NCI-H510A treated with DMSO at 0.1 percent for 48 hours (cell line): ENCODE data around the gene MYLIP.
"Not testable (repeated sequence)": the region's sequence is repeated elsewhere in the genome, so short reads cannot be mapped to it uniquely, and the experiment has no call there.

Experiments
- DNase-seq: peaks from one replicate; lab custom pipeline; 2025; lab: John Stamatoyannopoulos, UW

MYLIP gene

DNA sequence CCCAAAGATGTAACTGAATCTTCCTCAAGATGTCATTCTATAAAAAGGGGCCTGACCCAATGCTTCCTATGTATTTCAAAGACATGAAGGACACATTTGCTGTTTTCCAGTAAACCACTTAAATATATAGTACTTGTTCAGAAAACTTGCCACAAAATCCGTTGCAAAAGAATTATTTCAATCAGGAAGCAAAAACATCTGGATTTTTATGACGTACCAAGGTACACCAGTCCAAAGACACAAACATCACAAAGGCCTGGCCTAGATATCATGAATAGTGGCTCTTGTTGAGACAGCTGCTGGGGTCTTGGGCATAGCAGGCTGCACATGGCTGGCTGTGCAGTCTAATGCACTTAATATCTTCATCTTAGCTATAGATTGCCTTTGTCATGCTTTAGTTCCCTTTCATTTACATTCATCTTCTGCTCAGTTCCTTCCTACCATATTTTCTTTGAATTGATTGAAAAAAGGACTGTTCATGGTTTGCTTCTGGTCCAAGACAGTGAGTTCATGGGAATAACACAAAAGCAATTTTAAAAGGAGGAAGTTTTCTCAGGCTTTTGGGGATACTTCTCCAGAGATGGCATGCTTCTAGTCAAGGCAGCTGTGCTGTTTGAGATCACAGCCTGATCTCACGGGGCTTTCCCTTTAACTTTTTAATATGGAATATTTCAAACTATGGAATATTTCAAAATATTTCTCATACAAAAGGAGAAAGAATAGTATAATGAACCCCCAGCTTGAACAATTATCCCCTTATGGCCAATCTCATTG lies 44.5 kb downstream of the MYLIP start:
- no peak for DNase-seq

DNA sequence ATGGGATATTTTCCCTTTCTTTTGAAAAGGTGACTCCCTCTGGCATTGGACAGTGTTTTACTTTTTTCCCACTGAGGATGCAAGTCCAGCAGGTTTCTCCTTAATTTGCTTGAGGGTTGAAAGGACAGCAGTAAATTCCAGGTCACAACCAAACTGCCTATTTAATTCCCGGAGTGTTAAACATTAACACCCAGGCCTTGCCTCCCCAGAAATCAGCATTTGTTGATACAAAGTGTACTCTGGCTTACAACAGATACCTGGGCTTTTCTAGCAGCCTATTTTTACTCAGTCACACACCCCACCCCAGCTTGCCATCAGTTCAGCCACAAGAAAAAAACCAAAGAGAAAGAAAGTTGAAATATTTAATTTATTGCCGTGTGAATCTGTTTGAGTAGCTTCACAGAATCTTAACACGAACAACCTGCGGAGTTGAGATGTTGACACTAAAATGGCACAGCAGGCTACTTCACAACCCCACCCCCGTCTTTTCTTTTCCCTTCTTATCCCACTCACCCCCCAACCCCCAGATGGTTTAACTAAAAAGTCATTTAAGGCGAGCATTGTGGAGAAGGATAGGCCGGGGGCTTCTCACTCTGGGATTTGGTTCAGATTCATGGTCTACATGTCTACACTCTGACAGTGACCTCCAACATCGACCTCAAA lies 45.7 kb downstream of the MYLIP start:
- DNase-seq: no peak

DNA sequence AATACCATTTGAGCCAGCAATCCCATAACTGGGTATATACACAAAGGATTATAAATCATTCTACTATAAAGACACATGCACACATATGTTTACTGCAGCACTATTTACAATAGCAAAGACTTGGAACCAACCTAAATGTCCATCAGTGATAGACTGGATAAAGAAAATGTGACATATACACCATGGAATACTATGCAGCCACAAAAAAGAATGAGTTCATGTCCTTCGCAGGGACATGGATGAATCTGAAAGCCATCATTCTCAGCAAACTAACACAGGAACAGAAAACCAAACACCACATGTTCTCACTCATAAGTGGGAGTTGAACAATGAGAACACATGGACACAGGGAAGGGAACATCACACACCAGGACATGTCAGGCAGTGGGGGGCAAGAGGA lies 47.7 kb downstream of the MYLIP start:
- not testable (repeated sequence) for DNase-seq

DNA sequence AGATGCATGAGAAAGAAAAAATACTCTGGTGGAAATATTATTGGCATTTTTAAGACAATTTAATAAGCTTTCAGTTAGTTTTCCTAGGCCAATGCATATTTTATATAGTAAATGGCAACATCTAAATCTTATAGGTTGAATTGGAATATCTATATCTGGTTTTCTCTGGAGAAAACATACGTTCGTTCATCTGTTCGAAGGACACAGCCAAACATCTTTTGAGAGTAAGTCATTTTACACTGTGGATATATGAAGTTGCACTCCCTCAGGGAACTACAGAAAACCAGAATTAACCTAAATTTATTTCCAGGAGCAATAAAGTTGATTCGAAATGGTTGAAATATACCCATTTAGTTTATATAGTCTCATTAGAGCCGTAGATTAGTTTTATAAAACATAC lies 49.0 kb downstream of the MYLIP start:
- DNase-seq: no peak

DNA sequence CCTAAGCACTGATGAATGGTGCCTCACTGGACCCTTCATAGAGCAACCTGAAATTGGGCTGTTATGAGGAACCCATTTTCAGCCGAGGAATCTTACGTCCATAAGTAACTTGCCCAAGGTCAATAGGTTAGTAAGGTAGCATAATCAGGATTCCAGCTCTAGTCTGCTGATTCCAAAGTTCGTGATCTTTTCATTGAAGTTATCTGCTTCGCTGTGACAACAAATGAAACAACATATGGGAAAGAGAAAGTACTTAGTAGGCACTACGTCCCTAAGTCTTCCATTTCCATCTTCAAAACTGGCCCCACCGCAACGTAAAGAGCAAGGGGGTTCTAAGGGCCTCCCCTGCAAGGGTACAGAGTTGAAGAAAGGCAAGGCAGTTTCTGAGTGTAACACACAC lies 49.5 kb downstream of the MYLIP start:
- DNase-seq: no peak

DNA sequence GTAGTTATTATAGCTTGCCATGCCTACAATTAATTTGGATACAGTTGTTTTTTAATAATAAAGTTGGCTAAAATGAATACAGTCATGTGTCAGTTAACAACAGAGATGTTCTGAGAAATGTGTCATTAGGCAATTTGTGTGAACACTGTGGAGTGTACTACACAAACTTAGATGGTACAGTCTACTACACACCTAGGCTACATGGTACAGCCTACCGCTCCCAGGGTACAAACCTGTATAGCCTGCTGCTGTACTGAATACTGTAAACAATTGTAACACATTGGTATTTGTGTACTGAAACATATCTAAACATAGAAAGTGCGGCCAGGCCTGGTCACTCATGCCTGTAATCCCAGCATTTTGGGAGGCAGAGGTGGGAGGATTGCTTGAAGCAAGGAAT lies 50.2 kb downstream of the MYLIP start:
- no peak for DNase-seq

DNA sequence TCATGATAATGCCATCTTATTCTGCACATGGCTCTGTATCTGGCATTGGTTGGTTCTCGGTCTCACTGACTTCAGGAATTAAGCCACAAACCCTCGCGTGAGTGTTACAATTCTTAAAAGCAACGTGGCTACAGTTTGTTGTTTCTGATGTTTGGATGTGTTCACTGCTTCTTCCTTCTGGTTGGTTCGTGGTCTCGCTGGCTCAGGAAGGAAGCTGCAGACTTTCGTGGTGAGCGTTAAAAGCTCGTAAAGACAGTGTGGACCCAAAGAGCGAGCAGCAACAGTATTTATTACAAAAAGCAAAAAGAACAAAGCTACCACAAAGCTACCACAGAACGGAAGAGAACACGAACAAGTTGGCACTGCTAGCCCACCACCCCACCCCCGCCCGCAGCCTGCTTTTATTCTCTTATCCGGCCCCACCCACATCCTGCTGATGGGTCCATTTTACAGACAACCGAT lies 51.1 kb downstream of the MYLIP start:
- no peak for DNase-seq

DNA sequence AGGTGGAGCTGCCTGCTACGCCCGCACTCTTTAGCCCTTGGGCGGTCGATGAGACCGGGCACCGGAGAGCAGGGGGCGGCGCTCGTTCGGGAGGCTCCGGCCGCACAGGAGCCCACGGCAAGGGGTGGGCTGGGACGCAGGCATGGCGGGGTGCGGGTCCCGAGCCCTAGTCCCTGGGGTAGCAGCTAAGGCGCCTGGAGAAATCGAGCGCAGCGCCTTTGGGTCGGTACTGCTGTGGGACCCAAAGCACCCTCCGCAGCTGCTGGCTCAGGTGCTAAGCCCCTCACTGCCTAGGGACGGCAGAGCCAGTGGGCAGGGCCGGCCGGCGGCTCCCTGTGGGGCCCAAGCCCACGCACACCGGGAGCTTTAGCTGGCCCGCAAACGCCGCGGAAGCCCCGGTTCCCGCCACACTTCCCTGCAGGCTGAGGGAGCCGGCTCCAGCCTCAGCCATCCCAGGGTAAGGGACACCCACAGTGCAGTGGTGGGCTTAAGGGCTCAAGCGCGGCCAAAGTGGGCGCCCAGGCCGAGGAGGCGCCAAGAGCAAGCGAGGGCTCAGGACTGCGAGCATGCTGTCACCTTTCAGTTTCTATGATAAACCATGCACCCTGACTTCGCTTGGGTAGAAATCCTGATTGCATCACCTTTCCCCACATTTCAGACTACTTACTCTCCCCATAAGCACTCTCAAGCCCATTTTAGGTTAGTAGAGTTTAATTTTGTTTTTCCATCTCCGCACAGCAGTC lies 52.0 kb downstream of the MYLIP start:
- no peak for DNase-seq

DNA sequence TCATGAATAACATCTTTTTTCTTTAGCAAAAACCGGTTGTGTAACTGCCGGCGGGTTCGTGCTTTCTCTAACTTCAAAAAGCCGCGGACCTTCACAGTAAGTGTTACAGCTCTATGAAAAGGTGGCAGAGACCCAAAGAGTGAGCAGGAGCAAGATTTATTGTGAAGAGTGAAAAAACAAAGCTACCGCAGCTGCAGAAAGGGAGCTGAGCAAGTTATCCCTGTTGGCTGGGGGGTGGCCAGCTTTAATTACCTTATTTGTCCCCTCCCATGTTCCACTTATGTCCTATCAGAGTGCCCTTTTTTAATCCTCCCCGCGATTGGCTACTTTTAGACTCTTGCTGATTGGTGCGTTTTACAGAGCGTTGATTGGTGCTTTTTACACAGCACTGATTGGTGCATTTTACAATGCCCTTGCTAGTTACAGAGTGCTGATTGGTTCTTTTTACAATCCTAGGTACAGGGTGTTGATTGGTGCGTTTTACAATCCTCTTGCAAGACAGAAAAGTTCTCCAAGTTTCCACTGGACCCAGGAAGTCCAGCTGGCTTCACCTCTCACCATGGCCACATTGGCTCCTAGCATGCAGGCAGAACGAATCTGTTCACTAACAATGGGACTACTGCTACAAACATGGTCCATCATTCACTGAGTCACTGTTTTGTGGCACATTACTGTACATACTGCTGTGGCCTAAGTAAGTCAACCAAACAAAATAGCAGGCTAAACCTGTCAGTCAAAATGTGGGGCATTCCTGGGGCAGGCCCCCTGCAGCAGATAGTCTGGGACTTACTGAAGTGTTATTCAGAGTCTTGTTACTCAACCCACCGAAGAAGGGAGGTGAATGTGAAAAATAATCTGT lies 52.8 kb downstream of the MYLIP start:
- no peak for DNase-seq

DNA sequence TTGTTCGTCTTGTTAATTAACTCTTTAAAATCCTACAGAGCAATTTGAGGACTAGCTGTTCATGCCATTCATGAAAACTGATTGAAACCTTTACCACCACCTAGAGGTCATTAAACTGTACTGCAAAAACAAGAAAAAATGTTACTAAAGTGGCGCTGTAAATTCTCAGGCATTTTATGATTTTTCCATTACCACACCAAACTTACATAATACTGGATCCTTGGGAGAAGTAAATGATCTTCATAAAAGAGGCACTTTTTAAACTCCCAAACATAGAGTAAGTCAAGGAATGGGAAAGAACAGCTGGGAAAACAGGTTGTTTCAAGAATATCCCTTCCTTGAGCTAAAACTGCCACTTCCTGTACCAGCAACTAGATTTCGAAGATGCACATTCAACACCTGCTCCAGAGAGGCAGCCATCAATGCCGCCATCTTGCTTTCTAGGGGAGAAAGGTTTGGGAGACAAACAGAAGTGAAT lies 54.3 kb downstream of the MYLIP start:
- DNase-seq: peak; percentile 18

DNA sequence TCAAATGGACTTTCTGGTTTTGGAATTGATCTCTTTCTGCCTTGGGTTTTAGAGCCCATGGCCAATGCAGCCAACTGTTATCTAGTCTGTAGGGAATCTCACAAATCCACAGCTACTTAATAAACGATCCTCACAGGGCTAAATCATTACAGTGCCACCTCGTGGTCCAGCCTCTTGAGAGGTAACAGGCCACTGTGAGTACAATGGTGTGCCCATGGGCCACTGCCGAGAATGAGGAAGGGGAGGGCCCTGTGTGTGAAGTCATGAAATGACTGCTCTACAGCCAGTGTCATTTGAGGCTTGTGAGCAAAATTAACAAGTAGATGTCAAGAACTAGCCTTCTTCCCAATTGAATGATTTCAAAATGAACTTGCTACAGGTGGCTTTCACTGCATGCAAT lies 55.2 kb downstream of the MYLIP start:
- peak; percentile 2 for DNase-seq

DNA sequence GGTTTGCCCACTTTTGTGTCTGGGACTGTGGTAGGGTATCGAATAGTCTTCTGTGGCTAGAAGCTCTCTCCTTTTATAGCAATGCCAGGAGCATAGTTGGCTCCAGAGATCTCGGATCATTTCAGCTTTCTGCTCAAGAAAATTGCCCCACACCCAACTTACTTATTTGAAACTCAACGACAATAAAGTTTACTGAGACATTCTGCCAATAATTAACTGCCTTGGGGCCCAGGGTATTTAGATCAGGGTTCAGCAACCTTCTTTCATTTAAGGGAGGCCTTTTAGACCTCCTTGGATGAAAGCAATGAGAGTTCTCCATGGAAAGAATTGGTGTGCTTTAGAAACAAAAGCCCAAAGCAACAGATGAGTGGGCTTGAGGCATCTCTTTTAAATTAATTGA lies 55.7 kb downstream of the MYLIP start:
- DNase-seq: no peak

DNA sequence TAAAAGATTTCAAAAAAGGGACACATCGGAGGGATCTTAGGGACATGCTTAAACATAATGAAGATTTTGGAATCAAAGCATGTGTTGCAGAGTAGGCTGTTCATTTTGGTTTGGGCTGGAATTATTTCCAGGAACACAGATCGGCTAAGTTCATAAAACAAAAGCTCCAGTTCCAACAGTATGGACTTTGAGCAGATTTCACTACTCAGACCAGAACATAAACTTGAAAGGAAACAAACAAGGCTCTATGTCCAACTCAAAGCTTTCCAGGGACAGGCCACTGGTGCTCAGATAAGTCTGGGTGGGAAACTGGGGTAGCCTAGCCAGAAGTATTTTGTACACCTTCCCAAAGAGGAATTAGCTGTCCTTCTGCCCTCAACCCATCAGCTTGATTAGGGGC lies 58.3 kb downstream of the MYLIP start:
- DNase-seq: no peak

DNA sequence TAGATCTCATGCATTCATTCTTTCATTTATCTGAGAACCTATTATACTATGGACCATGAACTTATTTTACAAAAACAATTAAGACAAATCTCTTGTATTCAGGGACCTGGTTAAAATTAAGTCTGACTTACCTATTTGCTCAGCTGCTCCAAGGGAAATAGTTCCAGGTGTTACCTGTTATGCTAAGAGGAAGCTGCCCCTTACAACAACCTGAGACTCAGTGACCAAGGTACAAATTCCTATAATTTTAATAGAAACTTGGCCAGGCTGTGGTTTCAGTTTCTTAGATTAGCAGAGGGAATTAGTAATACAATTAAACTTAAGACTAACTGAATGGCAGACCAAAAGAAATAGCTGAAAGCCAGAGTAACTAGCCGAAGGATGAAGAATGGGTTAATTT lies 61.3 kb downstream of the MYLIP start:
- peak; percentile 28 for DNase-seq

DNA sequence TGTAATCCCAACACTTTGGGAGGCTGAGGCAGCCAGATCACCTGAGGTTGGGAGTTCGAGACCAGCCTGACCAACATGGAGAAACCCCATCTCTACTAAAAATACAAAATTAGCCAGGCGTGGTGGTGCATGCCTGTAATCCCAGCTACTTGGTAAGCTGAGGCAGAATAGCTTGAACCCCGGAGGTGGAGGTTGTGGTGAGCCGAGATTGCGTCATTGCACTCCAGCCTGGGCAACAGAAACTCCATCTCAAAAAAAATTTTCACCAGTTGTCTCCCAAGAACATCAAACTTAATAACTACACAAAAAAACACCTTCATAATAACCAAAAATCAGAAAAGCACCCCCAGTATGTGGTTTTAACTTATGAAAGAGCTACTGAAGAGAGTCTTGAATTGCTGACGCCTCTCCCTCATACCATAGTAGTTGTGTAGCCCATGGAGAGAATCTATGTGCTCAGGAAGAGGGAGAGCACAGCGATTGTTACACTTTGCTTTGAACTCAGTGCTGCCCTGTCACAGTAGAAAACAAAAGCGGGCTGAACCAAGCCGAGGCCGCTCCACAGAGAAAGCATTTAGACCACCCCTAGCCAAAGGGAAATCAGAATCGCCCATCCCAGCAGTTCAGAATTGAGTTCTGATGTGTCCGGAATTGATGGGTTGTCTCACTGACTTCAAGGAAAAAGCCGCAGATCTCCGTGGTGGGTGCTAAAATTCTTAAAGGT lies 67.5 kb downstream of the MYLIP start:
- no peak for DNase-seq

DNA sequence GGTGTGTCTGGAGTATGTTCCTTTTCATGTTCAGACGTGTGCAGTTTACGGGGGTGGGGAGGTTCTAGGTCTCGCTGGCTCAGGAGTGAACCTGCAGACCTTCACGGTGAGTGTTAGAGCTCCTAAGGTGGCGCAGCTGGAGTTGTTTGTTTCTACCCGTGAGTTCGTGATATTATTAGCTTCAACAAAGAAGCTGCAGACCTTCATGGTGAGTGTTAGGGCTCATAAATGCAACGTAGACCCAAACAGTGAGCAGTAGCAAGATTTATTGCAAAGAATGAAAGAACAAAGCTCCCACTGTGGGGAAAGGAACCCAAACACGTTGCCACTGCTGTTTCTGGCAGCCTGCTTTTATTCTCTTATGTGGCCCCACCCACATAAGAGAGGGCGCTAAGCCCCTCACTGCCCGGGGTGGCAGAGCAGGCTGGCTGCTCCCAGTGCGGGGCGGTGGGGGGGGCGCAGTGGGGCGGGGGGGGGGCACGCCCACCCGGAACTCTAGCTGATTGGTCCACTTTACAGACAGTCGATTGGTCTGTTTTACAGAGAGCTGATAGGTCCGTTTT lies 68.2 kb downstream of the MYLIP start:
- no peak for DNase-seq
